Adrenal gland (tissue), 5 donors: ENCODE data around the gene RPL7A.

Experiments
- POLR2A ChIP-seq, 2 donors: fragments of 450-650 bp; IDR thresholded peaks; one replicate each; pipeline ENCODE4 v1.6.1; 2017; ENCODE audit warnings: antibody characterized with exemption in 2 of 2, mild to moderate bottlenecking in 2 of 2, moderate library complexity in 1 of 2
- TF ChIP-seq, protein P1 (sequence below), 6 experiments: fragments of 450-650 bp in 4 of 6; fragments of 200-600 bp in 2 of 6; sonication (generic) in 1 of 6; IDR thresholded peaks; 1 replicate in 5 of 6; 2 replicates in 1 of 6; pipeline versions ENCODE4 v1.5.1 to v1.8.0; 2016 to 2021; ENCODE audit warnings: antibody characterized with exemption in 6 of 6, mild to moderate bottlenecking in 2 of 6, moderate library complexity in 1 of 6
- donor health status: DM: no; HTN: no; CAD: no.

DNA sequence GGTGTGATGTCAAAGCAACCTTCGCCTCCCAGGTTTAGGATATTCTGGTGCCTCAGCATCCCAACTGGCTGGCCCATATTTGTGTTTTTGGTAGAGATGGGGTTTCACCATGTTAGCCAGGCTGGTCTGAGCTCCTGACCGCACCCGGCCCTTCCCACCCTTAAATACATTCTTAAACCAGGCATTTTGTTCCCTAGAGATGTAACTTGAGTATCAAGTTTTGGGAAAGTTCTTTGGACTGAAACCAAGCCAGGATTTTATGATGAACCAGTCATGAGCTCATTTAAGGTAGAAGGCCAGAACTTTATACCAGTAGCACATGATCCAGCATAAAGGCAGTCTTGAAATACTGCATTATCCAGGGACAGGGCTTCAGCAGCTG, 3.5 kb downstream of the RPL7A start:
- TF ChIP-seq POLR2A (IDR thresholded peaks at IDR 0.05), result no peak
- TF ChIP-seq, protein P1, sequence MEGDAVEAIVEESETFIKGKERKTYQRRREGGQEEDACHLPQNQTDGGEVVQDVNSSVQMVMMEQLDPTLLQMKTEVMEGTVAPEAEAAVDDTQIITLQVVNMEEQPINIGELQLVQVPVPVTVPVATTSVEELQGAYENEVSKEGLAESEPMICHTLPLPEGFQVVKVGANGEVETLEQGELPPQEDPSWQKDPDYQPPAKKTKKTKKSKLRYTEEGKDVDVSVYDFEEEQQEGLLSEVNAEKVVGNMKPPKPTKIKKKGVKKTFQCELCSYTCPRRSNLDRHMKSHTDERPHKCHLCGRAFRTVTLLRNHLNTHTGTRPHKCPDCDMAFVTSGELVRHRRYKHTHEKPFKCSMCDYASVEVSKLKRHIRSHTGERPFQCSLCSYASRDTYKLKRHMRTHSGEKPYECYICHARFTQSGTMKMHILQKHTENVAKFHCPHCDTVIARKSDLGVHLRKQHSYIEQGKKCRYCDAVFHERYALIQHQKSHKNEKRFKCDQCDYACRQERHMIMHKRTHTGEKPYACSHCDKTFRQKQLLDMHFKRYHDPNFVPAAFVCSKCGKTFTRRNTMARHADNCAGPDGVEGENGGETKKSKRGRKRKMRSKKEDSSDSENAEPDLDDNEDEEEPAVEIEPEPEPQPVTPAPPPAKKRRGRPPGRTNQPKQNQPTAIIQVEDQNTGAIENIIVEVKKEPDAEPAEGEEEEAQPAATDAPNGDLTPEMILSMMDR (IDR thresholded peaks at IDR 0.05), result no peak
